Stomach (tissue), 4 donors: Measurements from ENCODE around the gene ZNF423.

Experiments
- CTCF ChIP-seq, 7 experiments: fragments of 450-650 bp in 4 of 7; fragments of 200-600 bp in 3 of 7; sonication (generic) in 3 of 7; IDR thresholded peaks; one replicate each; pipeline ENCODE4 v1.5.1; 2016 to 2019; ENCODE audit warnings: antibody characterized with exemption in 7 of 7, control low read depth in 2 of 7, mild to moderate bottlenecking in 1 of 7
- EP300 ChIP-seq: sonication (generic); formaldehyde crosslinking; IDR thresholded peaks from one replicate; pipeline ENCODE4 v1.6.1; 2017; ENCODE audit warnings: antibody characterized with exemption
- POLR2A ChIP-seq, 4 donors: fragments of 450-650 bp; IDR thresholded peaks; one replicate each; pipeline ENCODE4 v1.6.1; 2016; ENCODE audit warnings: antibody characterized with exemption in 4 of 4, control low read depth in 2 of 4, mild to moderate bottlenecking in 1 of 4, moderate library complexity in 1 of 4

- no peak for TF ChIP-seq CTCF (IDR thresholded peaks at IDR 0.05)
- no peak for TF ChIP-seq EP300
- no peak for TF ChIP-seq POLR2A (IDR thresholded peaks at IDR 0.05)
Observed at GRCh38 chr16:49440156-49441065, 415.5 kb downstream of the ZNF423 start.
